Erythroblast (primary cell): ENCODE results near the gene NADSYN1.

Experiments
- GATA1 ChIP-seq: IDR thresholded peaks from 2 replicates; pipeline ENCODE4 v1.6.1; 2011; ENCODE audit warnings: low read depth, mild to moderate bottlenecking, control low read depth, low read length, moderate library complexity
- POLR2A ChIP-seq: IDR thresholded peaks from 2 replicates; pipeline ENCODE4 v1.6.1; 2011; ENCODE audit warnings: mild to moderate bottlenecking, low read length

DNA sequence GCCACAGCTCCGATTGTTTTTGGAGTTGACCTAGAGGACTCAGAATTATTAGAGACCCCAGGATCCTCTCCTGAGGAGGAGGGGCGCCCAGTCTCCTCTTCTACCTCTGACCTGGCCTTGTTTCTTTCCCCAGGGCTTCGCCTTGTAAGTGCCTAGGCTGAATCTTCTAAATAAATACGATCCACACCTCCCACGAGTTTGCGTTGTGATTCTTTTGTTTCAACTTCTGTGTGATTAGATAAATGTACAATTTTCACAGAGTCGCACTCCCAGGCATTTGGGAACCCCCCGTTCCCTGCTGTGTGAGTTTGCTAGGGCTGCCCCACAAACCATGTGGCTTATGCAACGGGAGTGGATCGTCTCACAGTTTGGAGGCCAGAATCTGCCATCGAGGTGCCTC is 86.0 kb downstream of the NADSYN1 start:
- TF ChIP-seq POLR2A (no peak), GATA1 (no peak)
